SK-N-MC (cell line): ENCODE results near the gene DMBT1.

ENCODE experiments used
- EZH2 ChIP-seq: fragments of 200-600 bp; sonication (generic); IDR thresholded peaks from one replicate; pipeline ENCODE4 v1.6.1; 2017; ENCODE audit warnings: antibody characterized with exemption
- POLR2AphosphoS5 ChIP-seq: IDR thresholded peaks from 2 replicates; pipeline ENCODE4 v1.6.1; 2012; ENCODE audit warnings: mild to moderate bottlenecking, low read depth, low read length, borderline replicate concordance

DNA sequence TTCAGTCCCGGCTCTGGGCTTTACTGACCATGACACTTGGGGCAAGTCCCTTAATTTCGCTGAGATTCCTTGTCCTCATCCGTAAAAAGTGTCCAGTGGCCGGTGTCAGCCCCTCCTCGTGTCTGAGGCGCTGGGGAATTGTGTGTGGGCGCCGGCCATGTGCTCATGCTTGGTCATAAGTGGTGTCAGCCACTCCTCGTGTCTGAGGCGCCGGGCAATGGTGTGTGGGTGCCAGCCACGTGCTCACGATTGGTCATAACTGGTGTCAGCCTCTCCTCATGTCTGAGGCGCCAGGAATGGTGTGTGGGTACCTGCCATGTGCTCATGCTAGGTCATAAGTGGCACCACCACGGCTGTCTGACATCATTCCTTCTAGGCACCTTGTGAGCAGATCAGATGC is 40.7 kb upstream of the DMBT1 start:
- TF ChIP-seq EZH2 (no peak), POLR2AphosphoS5 (no peak)
